HG03103 (cell line): ENCODE measurements around the gene TRIM8.
"Not testable (repeated sequence)": the region's sequence is repeated elsewhere in the genome, so short reads cannot be mapped to it uniquely, and the experiment has no call there.

Experiments
- ATAC-seq: cut with Tn5 transposase; IDR thresholded peaks from one replicate; pipeline ENCODE4 v1.9.1; 2021; ENCODE audit warnings: low read depth; ENCODE audit not compliant: unreplicated experiment

The TRIM8 gene

DNA sequence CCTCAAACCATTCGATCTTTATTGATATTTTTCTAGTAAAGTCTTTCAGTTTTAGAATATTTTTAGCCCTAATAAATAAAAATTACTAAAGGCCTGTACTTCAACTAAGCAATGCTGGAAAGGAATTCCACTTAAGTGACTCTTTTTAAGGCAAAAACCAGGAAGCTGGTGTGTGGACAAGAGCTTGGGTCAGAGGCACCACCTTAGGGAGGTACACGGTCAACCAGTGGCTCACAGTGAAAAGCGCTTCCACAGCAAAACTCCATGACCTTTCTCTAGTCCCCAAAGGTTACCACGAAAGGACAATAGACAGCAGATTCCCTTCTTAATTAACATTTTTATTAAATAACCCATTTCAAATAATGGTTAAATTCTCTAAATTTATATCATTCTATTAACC is 38.7 kb downstream of the TRIM8 start:
- ATAC-seq, result no peak

GRCh38 chr10:102683736-102684135 is 39.5 kb downstream of the TRIM8 start:
- no peak for ATAC-seq

GRCh38 chr10:102691285-102692066 is 47.2 kb downstream of the TRIM8 start:
- ATAC-seq, result no peak

DNA sequence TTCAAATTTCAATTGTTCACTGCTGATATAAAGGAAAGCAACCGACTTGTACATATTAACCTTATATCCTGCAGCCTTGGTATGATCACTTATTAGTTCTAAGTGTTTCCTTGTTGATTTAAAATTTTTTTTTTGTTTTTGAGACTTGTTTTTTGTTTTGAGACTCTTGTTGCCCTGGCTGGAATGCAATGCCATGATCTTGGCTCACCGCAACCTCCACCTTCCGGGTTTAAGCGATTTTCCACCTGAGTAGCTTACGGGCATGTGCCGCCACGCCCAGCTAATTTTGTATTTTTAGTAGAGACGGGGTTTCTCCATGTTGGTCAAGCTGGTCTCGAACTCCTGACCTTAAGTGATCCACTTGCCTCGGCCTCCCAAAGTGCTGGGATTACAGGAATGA is 51.1 kb downstream of the TRIM8 start:
- ATAC-seq, result not testable (repeated sequence)

DNA sequence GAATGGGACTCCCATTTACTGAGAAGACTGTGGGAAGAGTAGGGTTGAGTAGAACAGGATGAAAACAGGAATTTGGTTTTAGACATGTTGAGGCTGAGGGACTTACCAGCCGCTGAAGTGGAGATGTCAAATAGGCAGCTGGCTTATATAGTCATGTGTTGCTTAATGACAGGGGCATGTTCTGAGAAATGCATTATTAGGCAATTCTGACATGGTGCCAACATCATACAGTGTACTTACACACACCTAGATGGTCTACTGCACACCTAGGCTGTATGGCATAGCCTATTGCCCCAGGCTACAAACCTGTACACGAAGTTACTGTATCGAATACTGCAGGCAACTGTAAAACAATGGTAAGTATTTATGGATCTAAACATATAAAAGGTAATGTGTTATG is 52.5 kb downstream of the TRIM8 start:
- ATAC-seq, result no peak

- ATAC-seq, result no peak
Observed at GRCh38 chr10:102698894-102699293, 54.6 kb downstream of the TRIM8 start.

GRCh38 chr10:102701272-102701671 is 57.0 kb downstream of the TRIM8 start:
- no peak for ATAC-seq

DNA sequence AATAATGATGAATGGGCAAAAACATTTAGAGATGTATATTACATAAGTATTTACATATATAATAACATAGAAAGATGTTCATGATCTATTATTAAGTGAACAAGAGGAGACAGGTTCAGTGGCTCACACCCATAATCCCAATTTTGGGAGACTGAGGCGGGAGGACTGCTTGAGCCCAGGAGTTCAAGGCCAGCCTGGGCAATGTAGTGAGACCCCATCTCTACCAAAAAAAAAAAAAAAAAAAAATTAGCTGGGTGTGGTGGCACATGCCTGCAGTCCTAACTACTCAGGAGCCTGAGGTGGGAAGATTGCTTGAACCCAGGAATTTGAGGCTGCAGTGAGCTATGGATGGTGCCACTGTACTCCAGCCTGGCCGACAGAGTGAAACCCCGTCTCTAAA is 57.5 kb downstream of the TRIM8 start:
- ATAC-seq, result no peak

GRCh38 chr10:102702742-102703141 is 58.5 kb downstream of the TRIM8 start:
- ATAC-seq, result no peak

DNA sequence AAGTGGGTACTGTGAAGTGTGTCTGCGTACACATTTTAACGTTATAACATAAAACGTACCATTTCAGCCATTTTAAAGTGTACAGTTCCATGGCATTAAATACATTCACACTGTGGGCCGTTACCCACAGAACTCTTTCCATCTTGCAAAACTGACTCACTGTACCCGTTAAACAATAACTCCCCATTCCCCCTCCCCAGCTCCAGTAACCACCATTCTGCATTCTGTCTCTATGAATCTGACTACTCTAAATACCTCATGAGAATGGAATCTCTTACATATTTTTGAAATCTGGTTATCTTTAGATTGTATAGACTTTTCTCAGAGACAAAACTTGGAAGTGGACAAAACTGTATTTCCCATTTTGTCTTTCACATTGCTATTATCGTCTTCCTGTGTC is 60.6 kb downstream of the TRIM8 start:
- no peak for ATAC-seq

DNA sequence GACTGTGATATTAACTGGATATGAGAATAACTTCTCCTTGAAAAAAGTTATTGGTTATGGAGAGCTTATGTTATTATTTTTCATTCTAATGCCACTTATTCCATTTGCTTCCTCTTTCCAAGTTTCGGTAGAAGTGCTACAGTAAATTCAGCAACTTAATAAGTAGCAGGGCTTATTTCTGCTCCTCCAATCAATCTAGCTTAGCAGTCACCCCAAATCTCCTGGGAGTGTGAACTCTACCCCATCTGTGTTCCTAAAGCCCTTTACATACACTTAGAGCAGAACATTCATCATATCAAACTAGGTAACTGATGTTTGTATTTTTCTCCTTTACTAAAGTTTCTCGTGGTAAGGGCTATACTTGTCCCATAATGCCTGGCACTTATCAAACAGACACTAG is 61.3 kb downstream of the TRIM8 start:
- ATAC-seq, result no peak
